Muscle layer of duodenum (tissue), 2 donors: ENCODE data around the gene GMPPB.
"Not testable (repeated sequence)": the region's sequence is repeated elsewhere in the genome, so short reads cannot be mapped to it uniquely, and the experiment has no call there.

Experiments used
- H3K27ac ChIP-seq: one replicate; pipeline ENCODE4 v1.7.0; 2013; ENCODE audit warnings: mild to moderate bottlenecking, low read length
- H3K27me3 ChIP-seq: one replicate; pipeline ENCODE4 v1.7.0; 2013; ENCODE audit warnings: low read depth, mild to moderate bottlenecking, control low read depth, low read length
- H3K36me3 ChIP-seq, 2 donors: one replicate each; pipeline ENCODE4 v1.7.0; 2013; ENCODE audit warnings: low read length in 2 of 2, control low read depth in 1 of 2, mild to moderate bottlenecking in 1 of 2; ENCODE audit not compliant: insufficient read depth in 2 of 2, control insufficient read depth in 1 of 2
- H3K4me1 ChIP-seq, 2 donors: one replicate each; pipeline ENCODE4 v1.7.0; 2013; ENCODE audit warnings: low read length in 2 of 2, mild to moderate bottlenecking in 2 of 2, control low read depth in 1 of 2, moderate library complexity in 1 of 2; ENCODE audit not compliant: insufficient read depth in 2 of 2, control insufficient read depth in 1 of 2
- H3K4me3 ChIP-seq, 2 donors: one replicate each; pipeline ENCODE4 v1.7.0; 2013; ENCODE audit warnings: low read length in 2 of 2, low read depth in 1 of 2, mild to moderate bottlenecking in 1 of 2
- H3K9me3 ChIP-seq, 2 donors: one replicate each; pipeline ENCODE4 v1.7.0; 2013; ENCODE audit warnings: low read length in 2 of 2, control low read depth in 1 of 2, mild to moderate bottlenecking in 1 of 2; ENCODE audit not compliant: control insufficient read depth in 1 of 2
- donor health status: healthy.

Gene GMPPB

GRCh38 chr3:49751501-49751900, 27.8 kb upstream of the GMPPB start:
- H3K4me1 ChIP-seq, result peaks cover 0 to 17% of the 10 kb centered on the region in 2 donors
- no peak overlapping the region for H3K27ac ChIP-seq
- H3K27me3 ChIP-seq, result no peaks in the 10 kb centered on the region
- no peak overlapping the region for H3K4me3 ChIP-seq
- H3K9me3 ChIP-seq, result no peaks in the 10 kb centered on the region
- H3K36me3 ChIP-seq, result peaks cover 7 to 9% of the 10 kb centered on the region in 2 donors

- H3K9me3 ChIP-seq, result no peaks in the 10 kb centered on the region
- H3K4me1 ChIP-seq, result peaks cover 0 to 17% of the 10 kb centered on the region in 2 donors
- H3K27me3 ChIP-seq, result no peaks in the 10 kb centered on the region
- peaks cover 7 to 9% of the 10 kb centered on the region in 2 donors for H3K36me3 ChIP-seq
- no peak overlapping the region for H3K27ac ChIP-seq
- no peak overlapping the region for H3K4me3 ChIP-seq
Observed at GRCh38 chr3:49750056-49750455, 26.3 kb upstream of the GMPPB start.

GRCh38 chr3:49748874-49749273, 25.1 kb upstream of the GMPPB start:
- H3K36me3 ChIP-seq, H3K27me3 ChIP-seq, H3K27ac ChIP-seq, H3K4me3 ChIP-seq, H3K9me3 ChIP-seq: not testable (repeated sequence)
- H3K4me1 ChIP-seq, result peaks cover 0 to 13% of the 10 kb centered on the region in 2 donors

DNA sequence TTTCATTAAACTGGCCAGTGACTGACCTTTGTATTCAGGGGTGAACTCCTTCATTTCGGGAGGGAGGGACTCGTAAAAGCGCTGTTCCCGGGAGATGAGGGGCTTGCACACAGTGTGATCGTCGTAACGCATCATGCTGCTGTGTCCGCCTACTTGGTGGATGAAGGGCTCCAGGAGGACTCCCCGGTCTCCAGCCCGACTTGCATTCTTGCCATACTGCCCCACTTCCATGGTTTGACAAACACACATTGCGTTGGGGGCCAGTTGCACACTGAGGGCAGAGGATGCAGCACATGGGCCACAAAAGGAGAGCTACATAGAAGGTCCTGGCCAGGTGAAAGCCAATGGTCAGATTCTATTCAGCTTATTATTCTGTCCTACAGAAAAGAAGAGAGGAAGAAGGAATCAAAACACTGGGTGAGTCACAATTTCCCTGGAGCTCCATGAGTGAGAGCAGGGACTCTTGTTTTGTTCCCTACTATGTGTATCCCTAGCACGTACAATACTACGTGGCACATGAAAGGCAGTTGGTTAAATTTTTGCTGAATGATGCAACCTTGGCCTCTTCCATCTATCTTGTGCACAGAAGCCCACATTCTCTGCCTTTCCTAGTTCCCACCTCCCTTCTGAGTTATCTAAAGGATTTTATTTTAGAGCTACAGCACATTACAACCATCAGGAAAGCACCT, 24.2 kb upstream of the GMPPB start:
- H3K4me3 ChIP-seq, result no peak overlapping the region
- peaks cover 7 to 9% of the 10 kb centered on the region in 2 donors for H3K36me3 ChIP-seq
- H3K27me3 ChIP-seq, result no peaks in the 10 kb centered on the region
- H3K9me3 ChIP-seq, result no peaks in the 10 kb centered on the region
- no peak overlapping the region for H3K27ac ChIP-seq
- peaks cover 0 to 7% of the 10 kb centered on the region in 2 donors for H3K4me1 ChIP-seq

- Histone ChIP-seq H3K27ac (no peak overlapping the region), H3K36me3 (peaks cover 11 to 14% of the 10 kb centered on the region in 2 donors), H3K4me1 (peaks cover 0 to 7% of the 10 kb centered on the region in 2 donors), H3K27me3 (no peaks in the 10 kb centered on the region), H3K9me3 (no peaks in the 10 kb centered on the region), H3K4me3 (no peak overlapping the region)
Observed at GRCh38 chr3:49745986-49746385, 22.2 kb upstream of the GMPPB start.

DNA sequence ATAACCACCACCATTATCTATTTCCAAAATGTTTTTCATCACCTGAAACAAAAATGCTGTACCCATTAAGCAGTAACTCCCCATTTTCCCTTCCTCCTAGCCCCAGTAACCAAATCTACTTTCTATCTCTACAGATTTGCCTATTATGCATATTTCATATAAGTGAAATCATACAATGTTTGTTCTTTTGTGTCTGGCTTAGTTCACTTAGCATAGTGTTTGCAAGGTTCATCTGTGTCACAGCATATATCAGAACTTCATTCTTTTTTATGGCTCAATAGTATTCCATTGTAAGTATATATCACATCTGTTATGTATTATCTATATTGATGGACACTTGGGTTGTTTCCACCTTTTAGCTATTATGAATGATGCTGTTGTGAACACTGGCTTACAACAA, 16.7 kb upstream of the GMPPB start:
- Histone ChIP-seq H3K27me3 (no peaks in the 10 kb centered on the region), H3K4me1 (no peaks in the 10 kb centered on the region), H3K9me3 (no peaks in the 10 kb centered on the region), H3K4me3 (no peak overlapping the region), H3K27ac (no peak overlapping the region), H3K36me3 (peaks cover 19 to 29% of the 10 kb centered on the region in 2 donors)

GRCh38 chr3:49738067-49738713, 14.4 kb upstream of the GMPPB start:
- H3K36me3 ChIP-seq, result peaks cover 35 to 38% of the 10 kb centered on the region in 2 donors
- no peaks in the 10 kb centered on the region for H3K27me3 ChIP-seq
- no peak overlapping the region for H3K4me3 ChIP-seq
- no peaks in the 10 kb centered on the region for H3K9me3 ChIP-seq
- no peak overlapping the region for H3K27ac ChIP-seq
- H3K4me1 ChIP-seq, result no peaks in the 10 kb centered on the region

GRCh38 chr3:49734752-49735151, 11.0 kb upstream of the GMPPB start:
- Histone ChIP-seq H3K4me1 (no peaks in the 10 kb centered on the region), H3K36me3 (peaks cover 45 to 52% of the 10 kb centered on the region in 2 donors), H3K27ac (no peak overlapping the region), H3K4me3 (no peak overlapping the region), H3K27me3 (no peaks in the 10 kb centered on the region), H3K9me3 (no peaks in the 10 kb centered on the region)

DNA sequence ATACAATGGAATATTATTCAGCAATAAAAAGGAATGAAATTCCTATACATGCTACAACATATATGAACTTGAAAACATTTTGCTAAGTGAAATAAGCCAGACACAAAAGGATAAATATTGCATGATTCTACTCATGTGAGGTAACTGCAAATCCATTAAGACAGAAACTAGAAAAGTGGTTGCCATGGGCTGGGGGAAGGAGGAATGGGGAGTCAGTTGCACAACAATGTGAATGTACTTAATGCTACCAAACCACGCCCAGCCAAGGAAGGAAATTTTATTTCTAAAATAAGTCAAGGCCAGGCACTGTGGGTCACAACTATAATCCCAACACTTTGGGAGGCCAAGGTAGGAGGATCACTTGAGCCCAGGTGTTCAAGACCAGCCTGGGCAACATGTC, 9.8 kb upstream of the GMPPB start:
- Histone ChIP-seq H3K4me3 (no peak overlapping the region), H3K36me3 (peaks cover 40 to 52% of the 10 kb centered on the region in 2 donors), H3K27ac (no peak overlapping the region), H3K4me1 (no peaks in the 10 kb centered on the region), H3K9me3 (no peaks in the 10 kb centered on the region), H3K27me3 (no peaks in the 10 kb centered on the region)

- no peaks in the 10 kb centered on the region for H3K9me3 ChIP-seq
- H3K36me3 ChIP-seq, result peaks cover 37 to 56% of the 10 kb centered on the region in 2 donors
- H3K27me3 ChIP-seq, result no peaks in the 10 kb centered on the region
- H3K4me1 ChIP-seq, result no peaks in the 10 kb centered on the region
- H3K4me3 ChIP-seq, result no peak overlapping the region
- no peak overlapping the region for H3K27ac ChIP-seq
Observed at GRCh38 chr3:49732597-49732996, 8.8 kb upstream of the GMPPB start.

DNA sequence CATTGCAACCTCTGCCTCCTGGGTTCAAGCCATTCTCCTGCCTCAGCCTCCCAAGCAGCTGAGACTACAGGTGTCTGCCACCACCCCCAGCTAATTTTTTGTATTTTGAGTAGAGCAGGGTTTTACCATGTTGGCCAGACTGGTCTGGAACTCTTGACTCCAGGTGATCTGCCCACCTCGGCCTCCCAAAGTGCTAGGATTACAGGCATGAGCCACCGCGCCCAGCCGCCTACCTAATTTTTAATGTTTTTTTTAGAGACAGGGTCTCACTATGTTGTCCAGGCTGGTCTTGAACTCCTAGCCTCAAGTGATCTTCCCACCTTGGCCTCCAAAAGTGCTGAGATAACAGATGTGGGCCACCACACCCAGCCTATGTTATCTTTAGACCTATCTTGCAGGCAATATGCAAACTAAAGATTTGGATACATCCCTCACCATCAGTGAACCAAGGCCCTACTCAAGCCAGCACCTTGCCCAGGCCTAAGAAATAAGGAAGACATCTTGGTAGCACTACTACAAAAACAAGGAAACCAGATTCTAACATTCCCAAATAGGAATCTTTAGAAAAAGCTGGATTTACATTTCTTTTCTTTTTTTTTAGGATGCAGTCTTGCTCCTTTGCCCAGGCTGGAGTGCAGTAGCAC, 6.3 kb upstream of the GMPPB start:
- H3K9me3 ChIP-seq, result no peaks in the 10 kb centered on the region
- H3K4me1 ChIP-seq, result no peaks in the 10 kb centered on the region
- H3K27ac ChIP-seq, result no peak overlapping the region
- peaks cover 39 to 63% of the 10 kb centered on the region in 2 donors for H3K36me3 ChIP-seq
- no peak overlapping the region for H3K4me3 ChIP-seq
- H3K27me3 ChIP-seq, result no peaks in the 10 kb centered on the region
